Mesothelial cell of epicardium (in vitro differentiated cells): ENCODE data around the gene DIS3L2. TPM values are rescaled to one million over a fixed set of nuclear protein-coding genes. Genes with fewer than 3 reads are reported as not detected.

Experiments
- DNase-seq, 2 experiments: peaks; one replicate each; pipeline ENCODE4 v3.0.0; 2021; ENCODE audit warnings: low spot score in 2 of 2; ENCODE audit not compliant: unreplicated experiment in 2 of 2
- H3K27ac Mint-ChIP-seq: 2 replicates; pipeline ENCODE4 v1.8.0; 2021; ENCODE audit warnings: mixed read lengths
- H3K27me3 Mint-ChIP-seq: 2 replicates; pipeline ENCODE4 v1.8.0; 2021; ENCODE audit warnings: low read depth, mixed read lengths
- H3K36me3 Mint-ChIP-seq: 2 replicates; pipeline ENCODE4 v1.8.0; 2021; ENCODE audit warnings: mixed read lengths
- H3K4me1 Mint-ChIP-seq: 2 replicates; pipeline ENCODE4 v1.8.0; 2021; ENCODE audit warnings: mixed read lengths
- H3K4me3 Mint-ChIP-seq: 2 replicates; pipeline ENCODE4 v1.8.0; 2021; ENCODE audit warnings: mild to moderate bottlenecking, moderate library complexity, mixed read lengths
- H3K9me3 Mint-ChIP-seq: 2 replicates; pipeline ENCODE4 v1.8.0; 2021; ENCODE audit warnings: mixed read lengths
- total RNA-seq: library from RNA; stranded (reverse); gene quantifications from 3 replicates; pipeline ENCODE4 v1.2.1, GENCODE V29; 2021
- TF ChIP-seq, protein P1 (sequence below): fragments of 200-600 bp; sonication (generic); IDR thresholded peaks from one replicate; pipeline ENCODE4 v1.5.0; 2021; ENCODE audit warnings: antibody characterized with exemption; ENCODE audit not compliant: unreplicated experiment

The DIS3L2 gene
- total RNA-seq, 1 donor from 2014 or later = 74.4 TPM

DNA sequence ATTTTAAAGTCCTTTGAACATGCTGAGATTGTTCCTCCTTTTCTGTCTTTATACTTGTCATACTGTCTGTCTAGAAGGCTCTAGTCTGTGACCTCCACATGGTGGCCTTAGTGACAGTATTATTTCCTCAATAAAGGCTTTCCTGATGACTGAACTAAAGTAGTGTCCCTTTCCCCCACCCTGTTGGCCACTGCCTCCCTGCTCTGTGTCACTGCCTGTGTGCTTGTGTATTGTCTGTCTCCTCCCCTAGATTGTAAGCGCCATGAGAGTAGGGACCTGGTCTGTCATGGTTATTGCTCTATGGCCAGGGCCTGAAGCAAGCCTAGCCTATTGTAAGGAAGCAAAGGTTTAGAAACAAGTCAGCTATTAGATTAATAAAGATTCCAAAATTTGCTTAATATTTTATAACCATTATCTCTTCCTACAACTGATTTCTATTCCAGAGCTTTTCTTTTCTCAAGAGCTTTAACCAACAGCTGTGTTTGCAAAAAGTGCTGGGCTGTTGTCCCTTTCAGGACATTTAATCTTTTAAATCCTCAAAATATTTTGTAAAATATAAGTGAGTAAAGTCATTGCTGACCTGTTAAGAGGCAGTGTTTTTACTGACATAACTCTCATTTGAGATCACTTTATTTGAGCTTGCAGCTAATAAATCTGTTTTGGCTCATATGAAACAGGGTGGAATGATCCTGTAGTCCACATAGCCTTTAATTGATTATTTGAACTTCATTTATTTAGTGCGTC, 35.5 kb downstream of the DIS3L2 start:
- no peak for DNase-seq
- TF ChIP-seq, protein P1, sequence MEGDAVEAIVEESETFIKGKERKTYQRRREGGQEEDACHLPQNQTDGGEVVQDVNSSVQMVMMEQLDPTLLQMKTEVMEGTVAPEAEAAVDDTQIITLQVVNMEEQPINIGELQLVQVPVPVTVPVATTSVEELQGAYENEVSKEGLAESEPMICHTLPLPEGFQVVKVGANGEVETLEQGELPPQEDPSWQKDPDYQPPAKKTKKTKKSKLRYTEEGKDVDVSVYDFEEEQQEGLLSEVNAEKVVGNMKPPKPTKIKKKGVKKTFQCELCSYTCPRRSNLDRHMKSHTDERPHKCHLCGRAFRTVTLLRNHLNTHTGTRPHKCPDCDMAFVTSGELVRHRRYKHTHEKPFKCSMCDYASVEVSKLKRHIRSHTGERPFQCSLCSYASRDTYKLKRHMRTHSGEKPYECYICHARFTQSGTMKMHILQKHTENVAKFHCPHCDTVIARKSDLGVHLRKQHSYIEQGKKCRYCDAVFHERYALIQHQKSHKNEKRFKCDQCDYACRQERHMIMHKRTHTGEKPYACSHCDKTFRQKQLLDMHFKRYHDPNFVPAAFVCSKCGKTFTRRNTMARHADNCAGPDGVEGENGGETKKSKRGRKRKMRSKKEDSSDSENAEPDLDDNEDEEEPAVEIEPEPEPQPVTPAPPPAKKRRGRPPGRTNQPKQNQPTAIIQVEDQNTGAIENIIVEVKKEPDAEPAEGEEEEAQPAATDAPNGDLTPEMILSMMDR = no peak
- Mint-ChIP-seq H3K9me3 (peaks cover under 1% of the 10 kb centered on the region), H3K4me1 (peaks cover under 1% of the 10 kb centered on the region), H3K4me3 (no peak overlapping the region), H3K36me3 (no peaks in the 10 kb centered on the region), H3K27ac (no peak overlapping the region), H3K27me3 (no peaks in the 10 kb centered on the region)

- Mint-ChIP-seq H3K36me3 (peaks cover under 1% of the 10 kb centered on the region), H3K4me1 (no peaks in the 10 kb centered on the region), H3K9me3 (peaks cover 12% of the 10 kb centered on the region), H3K27ac (no peak overlapping the region), H3K4me3 (no peak overlapping the region), H3K27me3 (no peaks in the 10 kb centered on the region)
- no peak for DNase-seq
- TF ChIP-seq, protein P1 = no peak
These were observed 36.5 kb downstream of the DIS3L2 start for GRCh38 chr2:231998046-231998445.

DNA sequence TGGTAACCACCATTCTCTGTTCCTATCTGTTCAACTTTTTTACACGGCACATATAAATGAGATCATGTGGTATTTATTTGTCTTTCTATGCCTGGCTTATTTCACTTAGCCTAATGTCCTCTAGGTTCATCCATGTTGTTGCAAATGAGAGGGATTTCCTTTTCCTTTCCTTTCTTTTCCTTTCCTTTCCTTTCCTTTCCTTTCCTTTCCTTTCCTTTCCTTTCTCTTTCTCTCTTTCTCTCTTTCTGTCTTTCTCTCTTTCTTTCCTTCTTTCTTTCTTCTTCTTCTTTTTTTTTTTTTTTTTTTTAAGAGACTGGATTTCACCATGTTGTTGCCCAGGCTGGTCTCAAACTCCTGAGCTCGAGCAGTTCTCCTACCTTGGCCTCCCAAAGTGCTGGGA, 38.9 kb downstream of the DIS3L2 start:
- H3K27ac Mint-ChIP-seq = no peak overlapping the region
- H3K27me3 Mint-ChIP-seq = no peaks in the 10 kb centered on the region
- no peak for DNase-seq
- H3K9me3 Mint-ChIP-seq = peaks cover 16% of the 10 kb centered on the region
- H3K4me3 Mint-ChIP-seq = no peak overlapping the region
- H3K36me3 Mint-ChIP-seq = peaks cover 4% of the 10 kb centered on the region
- TF ChIP-seq, protein P1 = no peak
- H3K4me1 Mint-ChIP-seq = no peaks in the 10 kb centered on the region

DNA sequence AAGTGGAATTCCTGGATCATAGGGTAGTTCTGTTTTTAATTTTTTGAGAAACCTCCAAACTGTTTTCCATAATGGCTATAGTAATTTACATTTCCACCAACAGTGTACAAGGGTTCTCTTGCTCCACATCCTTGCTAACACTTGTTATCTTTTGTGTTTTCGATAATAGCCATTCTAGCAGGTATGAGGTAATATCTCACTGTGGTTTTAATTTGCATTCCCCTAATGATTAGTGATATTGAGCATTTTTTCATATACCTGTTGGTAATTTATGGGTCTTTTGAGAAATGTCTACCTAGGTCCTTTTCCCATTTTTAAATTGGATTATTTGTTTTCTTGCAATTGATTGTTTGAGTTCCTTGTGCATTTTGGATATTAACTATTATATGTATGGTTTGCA, 39.6 kb downstream of the DIS3L2 start:
- H3K27ac Mint-ChIP-seq = no peak overlapping the region
- H3K4me3 Mint-ChIP-seq = no peak overlapping the region
- no peaks in the 10 kb centered on the region for H3K4me1 Mint-ChIP-seq
- TF ChIP-seq, protein P1 = no peak
- DNase-seq = no peak
- H3K9me3 Mint-ChIP-seq = peaks cover 16% of the 10 kb centered on the region
- peaks cover 5% of the 10 kb centered on the region for H3K36me3 Mint-ChIP-seq
- H3K27me3 Mint-ChIP-seq = no peaks in the 10 kb centered on the region

DNA sequence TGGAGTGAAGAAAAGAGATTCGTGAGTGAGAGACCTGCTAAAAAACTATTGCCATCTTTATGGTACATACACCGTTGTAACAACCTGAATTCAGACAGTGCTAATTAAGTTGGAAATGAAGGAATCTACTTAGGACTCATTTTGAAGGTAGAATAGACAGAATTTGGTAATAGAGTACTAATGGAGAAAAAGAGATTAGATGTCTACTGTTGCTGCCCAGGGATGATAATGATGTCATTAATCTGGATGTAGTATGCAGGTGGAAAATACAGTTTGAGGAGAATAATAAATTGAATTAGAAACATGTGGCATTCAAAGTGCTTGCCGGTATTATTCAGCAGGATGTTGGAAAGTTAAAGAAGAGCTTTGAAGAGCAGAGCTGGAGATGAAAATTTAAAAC, 44.7 kb downstream of the DIS3L2 start:
- DNase-seq = no peak
- Mint-ChIP-seq H3K4me1 (no peaks in the 10 kb centered on the region), H3K27ac (no peak overlapping the region), H3K9me3 (peaks cover 22% of the 10 kb centered on the region), H3K36me3 (peaks cover 15% of the 10 kb centered on the region), H3K27me3 (no peaks in the 10 kb centered on the region), H3K4me3 (no peak overlapping the region)
- TF ChIP-seq, protein P1 = no peak
